ENCODE measurements around the gene PCBP3.
"Not testable (repeated sequence)": the region's sequence is repeated elsewhere in the genome, so short reads cannot be mapped to it uniquely, and the experiment has no call there.

PCBP3 gene

GRCh38 chr21:45830720-45831366, 187.3 kb downstream of the PCBP3 start:
- CTCF ChIA-PET, result no interaction called here
- H3K36me3 ChIP-seq (ENCODE audit: control insufficient read depth in 4 of 4, insufficient read depth in 4 of 4, low read length in 3 of 4), result no peaks in the 10 kb centered on the region
- H3K27ac ChIP-seq (ENCODE audit: insufficient read depth in 1 of 2, low read depth in 1 of 2, low read length in 2 of 2, poor library complexity in 1 of 2, severe bottlenecking in 2 of 2), result no peak overlapping the region
- 97% methylated on average over 15 of the region's 21 CpGs for WGBS (ENCODE audit: insufficient coverage)
- H3K27me3 ChIP-seq (replicated peaks in 2 of 5; ENCODE audit: control insufficient read depth in 4 of 5, insufficient read depth in 5 of 5, low read length in 4 of 5), result no peaks in the 10 kb centered on the region
- POLR2A ChIA-PET, result no interaction called here
- H3K9me3 ChIP-seq (ENCODE audit: control extremely low read depth in 1 of 5, control insufficient read depth in 4 of 5, insufficient read depth in 2 of 5, low read depth in 1 of 5, low read length in 4 of 5), result peaks cover 0 to 8% (median 0%) of the 10 kb centered on the region in 5 experiments
- no peak overlapping the region for H3K4me3 ChIP-seq (ENCODE audit: control insufficient read depth in 1 of 7, extremely low read depth in 1 of 7, insufficient read depth in 4 of 7, low read depth in 2 of 7, low read length in 6 of 7)
- DNase-seq, result no peak
- no peaks in the 10 kb centered on the region for H3K4me1 ChIP-seq (ENCODE audit: control extremely low read depth in 1 of 4, control insufficient read depth in 4 of 4, insufficient read depth in 4 of 4, low read length in 3 of 4)

DNA sequence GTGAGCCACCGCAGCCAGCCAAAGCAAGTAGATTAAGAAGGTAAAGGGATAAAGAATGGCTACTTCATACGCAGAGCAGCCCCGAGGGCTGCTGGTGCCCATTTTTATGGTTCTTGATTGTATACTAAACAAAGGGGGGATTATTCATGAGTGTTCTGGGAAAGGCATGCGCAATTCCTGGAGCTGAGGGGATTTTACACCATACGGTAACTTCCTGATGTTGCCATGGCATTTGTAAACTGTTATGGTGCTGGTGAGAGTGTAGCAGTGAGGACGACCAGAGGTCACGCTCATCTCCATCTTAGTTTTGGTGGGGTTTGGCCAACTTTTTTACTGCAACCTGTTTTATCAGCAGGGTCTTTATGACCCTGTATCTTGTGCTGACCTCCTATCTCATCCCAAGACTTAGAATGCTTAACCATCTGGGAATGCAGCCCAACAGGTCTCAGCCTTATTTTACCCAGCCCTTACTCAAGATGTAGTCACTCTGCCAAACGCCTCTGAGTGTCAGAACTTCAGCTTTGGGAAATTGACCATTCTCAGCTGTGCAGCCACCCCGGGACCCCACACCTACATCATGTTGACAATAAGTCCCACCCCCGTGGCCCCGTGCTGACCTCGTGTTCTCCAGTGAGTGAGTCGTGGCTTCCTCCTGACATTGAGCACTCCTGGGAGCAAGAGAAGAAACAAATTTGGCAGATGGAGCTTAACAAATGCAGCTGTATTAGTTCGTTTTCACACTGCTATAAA, 188.6 kb downstream of the PCBP3 start:
- no peak overlapping the region for H3K27ac ChIP-seq (ENCODE audit: insufficient read depth in 1 of 2, low read depth in 1 of 2, low read length in 2 of 2, poor library complexity in 1 of 2, severe bottlenecking in 2 of 2)
- no peak for DNase-seq
- WGBS (ENCODE audit: insufficient coverage), result 96% methylated on average over 12 of the region's 14 CpGs
- H3K4me1 ChIP-seq (ENCODE audit: control extremely low read depth in 1 of 4, control insufficient read depth in 4 of 4, insufficient read depth in 4 of 4, low read length in 3 of 4), result no peaks in the 10 kb centered on the region
- ChIA-PET CTCF (no interaction called here), POLR2A (no interaction called here)
- no peaks in the 10 kb centered on the region for H3K36me3 ChIP-seq (ENCODE audit: control insufficient read depth in 4 of 4, insufficient read depth in 4 of 4, low read length in 3 of 4)
- no peak overlapping the region for H3K4me3 ChIP-seq (ENCODE audit: control insufficient read depth in 1 of 7, extremely low read depth in 1 of 7, insufficient read depth in 4 of 7, low read depth in 2 of 7, low read length in 6 of 7)
- peaks cover 0 to 8% (median 0%) of the 10 kb centered on the region in 5 experiments for H3K9me3 ChIP-seq (ENCODE audit: control extremely low read depth in 1 of 5, control insufficient read depth in 4 of 5, insufficient read depth in 2 of 5, low read depth in 1 of 5, low read length in 4 of 5)
- no peaks in the 10 kb centered on the region for H3K27me3 ChIP-seq (replicated peaks in 2 of 5; ENCODE audit: control insufficient read depth in 4 of 5, insufficient read depth in 5 of 5, low read length in 4 of 5)

DNA sequence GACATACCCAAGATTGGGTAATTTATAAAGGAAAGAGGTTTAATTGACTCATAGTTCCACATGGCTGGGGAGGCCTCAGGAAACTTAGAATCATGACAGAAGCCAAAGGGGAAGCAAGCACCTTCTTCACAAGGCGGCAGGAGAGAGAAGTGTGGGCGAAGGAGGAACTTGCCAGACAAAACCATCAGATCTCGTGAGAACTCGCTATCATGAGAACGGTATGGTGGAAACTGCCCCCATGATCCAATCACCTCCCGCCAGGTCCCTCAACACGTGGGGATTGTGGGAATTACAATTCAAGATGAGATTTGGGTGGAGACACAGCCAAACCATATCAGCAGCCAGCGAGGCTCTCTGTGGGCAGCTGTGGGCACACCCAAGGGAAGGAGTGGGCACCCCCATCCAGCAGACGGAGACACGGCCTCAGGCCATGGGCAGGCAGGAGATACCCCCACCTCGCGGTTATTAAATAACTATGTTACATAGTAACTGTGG, 189.3 kb downstream of the PCBP3 start:
- H3K27ac ChIP-seq (ENCODE audit: insufficient read depth in 1 of 2, low read depth in 1 of 2, low read length in 2 of 2, poor library complexity in 1 of 2, severe bottlenecking in 2 of 2); H3K4me1 ChIP-seq (ENCODE audit: control extremely low read depth in 1 of 4, control insufficient read depth in 4 of 4, insufficient read depth in 4 of 4, low read length in 3 of 4); H3K9me3 ChIP-seq (ENCODE audit: control extremely low read depth in 1 of 5, control insufficient read depth in 4 of 5, insufficient read depth in 2 of 5, low read depth in 1 of 5, low read length in 4 of 5); H3K27me3 ChIP-seq (replicated peaks in 2 of 5; ENCODE audit: control insufficient read depth in 4 of 5, insufficient read depth in 5 of 5, low read length in 4 of 5); H3K4me3 ChIP-seq (ENCODE audit: control insufficient read depth in 1 of 7, extremely low read depth in 1 of 7, insufficient read depth in 4 of 7, low read depth in 2 of 7, low read length in 6 of 7); CTCF ChIA-PET; H3K36me3 ChIP-seq (ENCODE audit: control insufficient read depth in 4 of 4, insufficient read depth in 4 of 4, low read length in 3 of 4); POLR2A ChIA-PET; DNase-seq: not testable (repeated sequence)
- WGBS (ENCODE audit: insufficient coverage), result 95% methylated on average over 8 of the region's 12 CpGs

- Histone ChIP-seq H3K9me3 (ENCODE audit: control extremely low read depth in 1 of 5, control insufficient read depth in 4 of 5, insufficient read depth in 2 of 5, low read depth in 1 of 5, low read length in 4 of 5) (peaks cover 0 to 8% (median 0%) of the 10 kb centered on the region in 5 experiments), H3K27ac (ENCODE audit: insufficient read depth in 1 of 2, low read depth in 1 of 2, low read length in 2 of 2, poor library complexity in 1 of 2, severe bottlenecking in 2 of 2) (no peak overlapping the region), H3K27me3 (replicated peaks in 2 of 5; ENCODE audit: control insufficient read depth in 4 of 5, insufficient read depth in 5 of 5, low read length in 4 of 5) (no peaks in the 10 kb centered on the region), H3K36me3 (ENCODE audit: control insufficient read depth in 4 of 4, insufficient read depth in 4 of 4, low read length in 3 of 4) (no peaks in the 10 kb centered on the region), H3K4me3 (ENCODE audit: control insufficient read depth in 1 of 7, extremely low read depth in 1 of 7, insufficient read depth in 4 of 7, low read depth in 2 of 7, low read length in 6 of 7) (no peak overlapping the region), H3K4me1 (ENCODE audit: control extremely low read depth in 1 of 4, control insufficient read depth in 4 of 4, insufficient read depth in 4 of 4, low read length in 3 of 4) (no peaks in the 10 kb centered on the region)
- WGBS (ENCODE audit: insufficient coverage), result 94% methylated on average over 6 of the region's 6 CpGs
- POLR2A ChIA-PET, result interaction anchor here (0.6 kb wide), 1 partner anchor 708 kb away, joined by 3 read pairs; no protein-coding TSS in a partner anchor
- DNase-seq, result no peak
- CTCF ChIA-PET, result no interaction called here
Observed at GRCh38 chr21:45833414-45833813, 189.9 kb downstream of the PCBP3 start.

DNA sequence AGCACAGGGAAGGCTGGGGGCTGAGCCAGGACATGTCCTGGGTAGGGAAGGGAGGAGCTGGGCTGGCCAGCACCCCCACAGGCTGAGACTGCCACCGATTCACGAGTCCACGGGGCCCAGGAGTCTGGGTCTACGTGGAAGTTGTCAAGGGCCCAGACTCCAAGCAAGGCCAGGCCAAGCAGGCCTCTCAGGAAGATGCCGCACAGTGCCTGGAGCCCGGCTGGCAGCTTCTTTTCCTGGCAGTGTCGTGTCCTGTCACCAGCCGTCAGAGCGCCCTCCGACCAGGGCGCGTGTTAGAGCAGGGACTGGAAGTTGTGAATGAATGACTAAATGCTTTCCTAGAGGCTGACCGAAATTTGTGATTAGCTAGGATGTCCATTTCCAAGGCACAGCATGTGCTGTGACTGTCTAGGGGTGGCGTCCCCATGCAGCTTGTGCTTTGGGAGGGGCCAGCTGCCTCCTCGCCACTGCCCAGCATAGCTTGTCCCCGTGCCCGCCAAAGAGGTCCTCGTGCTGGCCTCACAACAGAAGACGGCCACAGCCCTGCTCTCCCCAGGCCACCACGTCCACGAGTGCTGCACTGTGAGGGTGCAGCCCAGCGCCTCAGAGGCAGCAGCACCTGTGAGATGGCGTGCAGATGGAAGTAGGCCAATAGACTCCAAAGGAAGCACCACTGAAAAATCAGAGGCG, 190.6 kb downstream of the PCBP3 start:
- Histone ChIP-seq H3K36me3 (ENCODE audit: control insufficient read depth in 4 of 4, insufficient read depth in 4 of 4, low read length in 3 of 4) (no peaks in the 10 kb centered on the region), H3K4me3 (ENCODE audit: control insufficient read depth in 1 of 7, extremely low read depth in 1 of 7, insufficient read depth in 4 of 7, low read depth in 2 of 7, low read length in 6 of 7) (no peak overlapping the region), H3K9me3 (ENCODE audit: control extremely low read depth in 1 of 5, control insufficient read depth in 4 of 5, insufficient read depth in 2 of 5, low read depth in 1 of 5, low read length in 4 of 5) (peaks cover 0 to 8% (median 0%) of the 10 kb centered on the region in 5 experiments), H3K4me1 (ENCODE audit: control extremely low read depth in 1 of 4, control insufficient read depth in 4 of 4, insufficient read depth in 4 of 4, low read length in 3 of 4) (no peaks in the 10 kb centered on the region), H3K27me3 (replicated peaks in 2 of 5; ENCODE audit: control insufficient read depth in 4 of 5, insufficient read depth in 5 of 5, low read length in 4 of 5) (no peaks in the 10 kb centered on the region), H3K27ac (ENCODE audit: insufficient read depth in 1 of 2, low read depth in 1 of 2, low read length in 2 of 2, poor library complexity in 1 of 2, severe bottlenecking in 2 of 2) (no peak overlapping the region)
- WGBS (ENCODE audit: insufficient coverage), result 96% methylated on average over 23 of the region's 24 CpGs
- no peak for DNase-seq
- ChIA-PET POLR2A (no interaction called here), CTCF (no interaction called here)

DNA sequence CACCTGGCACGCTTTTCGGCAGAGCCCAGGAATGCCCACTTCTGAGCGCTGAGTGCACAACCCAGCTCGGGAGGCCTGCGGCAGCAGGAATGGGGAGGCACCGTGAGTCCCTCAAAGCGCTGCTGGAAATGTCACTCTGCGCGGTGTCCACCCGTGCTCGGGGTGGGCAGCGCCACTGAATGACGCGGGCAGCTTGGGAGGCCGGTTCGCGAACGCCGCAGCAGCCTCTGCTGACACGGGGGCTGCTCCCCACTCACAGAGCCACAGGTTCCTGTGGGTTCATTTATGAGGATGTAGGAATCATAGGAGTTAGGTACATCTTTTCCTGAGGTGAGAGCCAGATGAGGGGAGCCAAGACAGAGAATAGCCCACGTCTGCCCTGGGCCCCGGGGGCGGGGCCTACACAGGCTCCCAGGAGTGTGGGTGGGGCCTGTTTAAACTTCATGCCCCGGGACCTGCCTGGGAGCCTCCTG, 191.3 kb downstream of the PCBP3 start:
- Histone ChIP-seq H3K4me1 (ENCODE audit: control extremely low read depth in 1 of 4, control insufficient read depth in 4 of 4, insufficient read depth in 4 of 4, low read length in 3 of 4) (no peaks in the 10 kb centered on the region), H3K27ac (ENCODE audit: insufficient read depth in 1 of 2, low read depth in 1 of 2, low read length in 2 of 2, poor library complexity in 1 of 2, severe bottlenecking in 2 of 2) (no peak overlapping the region), H3K36me3 (ENCODE audit: control insufficient read depth in 4 of 4, insufficient read depth in 4 of 4, low read length in 3 of 4) (no peaks in the 10 kb centered on the region), H3K9me3 (ENCODE audit: control extremely low read depth in 1 of 5, control insufficient read depth in 4 of 5, insufficient read depth in 2 of 5, low read depth in 1 of 5, low read length in 4 of 5) (peaks cover 0 to 8% (median 0%) of the 10 kb centered on the region in 5 experiments), H3K27me3 (replicated peaks in 2 of 5; ENCODE audit: control insufficient read depth in 4 of 5, insufficient read depth in 5 of 5, low read length in 4 of 5) (no peaks in the 10 kb centered on the region), H3K4me3 (ENCODE audit: control insufficient read depth in 1 of 7, extremely low read depth in 1 of 7, insufficient read depth in 4 of 7, low read depth in 2 of 7, low read length in 6 of 7) (no peak overlapping the region)
- no peak for DNase-seq
- POLR2A ChIA-PET, result no interaction called here
- WGBS (ENCODE audit: insufficient coverage), result 95% methylated on average over 24 of the region's 24 CpGs
- CTCF ChIA-PET, result interaction anchor here (1.2 kb wide), 1 partner anchor 13 kb away, joined by 3 read pairs; no protein-coding TSS in a partner anchor

All from common myeloid progenitor, CD34-positive (primary cell).